Activated T-cell treated with anti-CD3 and anti-CD28 coated beads, Interleukin-2, amount 50 U/mL, for 1 hour (primary cell): Measurements from ENCODE around the gene TRIML2.
"Not testable (repeated sequence)": the region's sequence is repeated elsewhere in the genome, so short reads cannot be mapped to it uniquely, and the experiment has no call there.

Experiments
- DNase-seq: peaks from one replicate; pipeline ENCODE4 v3.0.0-alpha.2; 2020

The TRIML2 gene

DNA sequence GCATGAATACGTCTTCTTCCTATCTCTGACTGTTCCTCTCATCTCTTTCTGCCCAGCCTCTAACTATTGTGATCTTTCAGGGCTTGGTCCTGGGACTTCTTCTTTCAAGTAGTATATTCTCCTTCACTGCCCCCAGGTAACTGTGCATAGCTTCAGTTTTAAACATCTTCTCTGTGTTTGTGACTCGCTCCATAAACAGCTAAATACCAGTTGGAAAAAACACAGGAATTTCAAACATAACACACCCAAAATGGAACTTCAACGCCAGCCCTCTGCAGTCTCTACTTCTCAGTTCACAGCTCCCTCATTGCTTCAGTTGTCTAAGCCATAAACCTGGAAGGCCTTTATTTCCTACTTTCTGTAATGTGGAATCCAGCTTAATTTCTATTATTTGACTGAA is 16.6 kb downstream of the TRIML2 start:
- no peak for DNase-seq

DNA sequence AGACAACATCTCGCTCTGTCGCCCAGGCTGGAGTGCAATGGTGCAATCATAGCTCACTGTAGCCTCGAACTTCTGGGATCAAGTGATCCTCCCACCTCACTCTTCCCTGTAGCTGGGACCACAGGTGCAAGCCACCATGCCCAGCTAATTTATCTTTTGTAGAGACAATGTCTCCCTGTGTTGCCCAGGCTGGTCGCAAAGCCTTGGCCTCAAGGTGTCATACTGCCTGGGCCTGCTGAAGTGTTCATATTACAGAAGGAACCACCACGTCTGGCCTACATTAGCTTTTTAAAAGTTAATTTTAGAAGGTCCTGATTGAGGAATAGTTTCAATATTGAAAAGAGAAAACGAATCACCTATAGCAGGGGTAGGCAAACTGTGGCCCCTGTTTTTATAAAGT is 22.5 kb downstream of the TRIML2 start:
- DNase-seq = no peak

DNA sequence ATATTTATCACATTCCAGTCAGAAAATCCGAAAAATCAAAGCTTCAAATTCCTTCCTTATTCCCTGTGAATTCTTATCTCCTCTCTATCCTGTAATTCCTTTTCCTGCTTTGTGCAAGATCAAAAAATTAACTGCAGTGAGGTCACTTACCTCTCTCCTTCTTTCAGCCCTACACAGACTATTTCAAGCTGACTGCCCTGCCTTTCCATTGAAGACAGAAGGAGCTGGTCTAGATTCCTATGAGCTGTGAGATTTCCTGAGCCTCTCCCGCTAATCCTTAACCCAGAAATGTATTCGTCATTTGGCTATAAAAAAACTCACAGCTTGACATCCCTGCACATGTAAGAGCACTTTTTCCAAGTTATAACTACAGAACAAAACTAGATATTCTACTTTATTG is 26.6 kb downstream of the TRIML2 start:
- no peak for DNase-seq

DNA sequence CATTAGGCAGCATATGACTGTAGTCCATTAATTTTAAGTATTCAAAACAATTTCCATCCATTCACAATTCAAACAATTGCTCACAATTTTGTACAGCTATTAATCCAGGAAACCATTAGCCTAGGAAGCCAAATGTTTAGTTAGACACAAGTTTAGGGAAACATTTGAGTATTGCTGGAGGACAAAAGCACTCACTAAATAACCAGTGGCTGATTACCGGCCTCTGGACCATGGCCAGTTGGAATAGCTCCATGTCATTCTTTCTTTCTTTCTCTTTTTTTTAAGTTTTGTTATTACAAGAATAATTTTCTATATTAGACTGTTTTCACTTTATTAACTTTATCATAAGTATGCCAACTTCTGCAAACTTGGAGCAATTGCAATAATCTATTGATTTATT is 31.3 kb downstream of the TRIML2 start:
- DNase-seq = no peak

GRCh38 chr4:188076169-188076568 is 33.2 kb downstream of the TRIML2 start:
- DNase-seq = no peak

GRCh38 chr4:188061083-188061482 is 48.3 kb downstream of the TRIML2 start:
- no peak for DNase-seq

GRCh38 chr4:188053302-188053701 is 56.1 kb downstream of the TRIML2 start:
- DNase-seq = no peak

DNA sequence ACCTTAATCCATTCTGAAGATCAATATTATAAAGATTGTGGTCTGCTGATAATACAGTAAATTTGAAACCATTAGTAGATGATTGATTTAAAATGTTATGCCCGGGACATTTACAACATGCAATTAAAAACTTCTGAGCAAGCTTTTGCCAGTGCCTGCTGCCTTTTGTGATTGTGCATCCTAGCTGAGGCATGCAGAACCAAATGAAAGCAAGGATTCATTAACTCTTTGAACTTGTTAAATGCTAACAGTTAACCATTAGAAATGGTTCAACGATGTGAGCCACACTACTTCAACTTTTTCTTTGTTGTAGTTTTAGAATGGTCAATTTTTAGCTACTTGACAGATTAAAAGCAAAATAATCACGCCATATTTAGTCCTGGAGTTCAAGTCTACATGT is 62.7 kb downstream of the TRIML2 start:
- DNase-seq = no peak

DNA sequence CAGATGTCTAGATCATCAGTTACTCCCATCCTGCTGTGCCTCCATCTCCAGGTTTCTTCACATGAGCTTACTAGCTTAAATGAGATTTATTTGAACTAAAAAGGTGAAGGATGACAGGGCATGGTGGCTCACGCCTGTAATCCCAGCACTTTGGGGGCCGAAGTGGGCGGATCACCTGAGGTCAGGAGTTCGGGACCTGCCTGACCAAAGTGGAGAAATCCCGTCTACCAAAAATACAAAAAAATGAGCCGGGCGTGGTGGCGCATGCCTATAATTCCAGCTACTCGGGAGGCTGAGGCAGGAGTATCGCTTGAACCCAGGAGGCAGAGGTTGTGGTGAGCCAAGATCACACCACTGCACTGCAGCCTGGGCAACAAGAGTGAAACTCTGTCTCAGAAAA is 63.9 kb downstream of the TRIML2 start:
- DNase-seq = not testable (repeated sequence)

DNA sequence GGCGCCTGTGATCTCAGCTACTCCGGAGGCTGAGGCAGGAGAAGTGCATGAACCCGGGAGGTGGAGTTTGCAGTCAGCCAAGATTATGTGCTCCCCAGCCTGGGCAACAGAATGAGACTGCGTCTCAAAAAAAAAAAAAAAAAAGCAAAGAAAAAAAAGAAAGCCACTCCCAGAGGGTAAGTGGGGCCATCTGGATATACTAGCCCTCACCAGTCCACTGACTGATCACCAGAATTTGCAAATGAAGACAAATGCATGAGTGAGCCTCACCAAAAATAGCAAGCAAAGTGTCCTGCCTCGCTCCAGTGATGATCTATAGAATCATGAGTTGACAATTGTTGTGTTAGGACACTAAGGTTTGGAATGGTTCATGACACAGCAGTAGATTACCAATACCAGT is 66.2 kb downstream of the TRIML2 start:
- DNase-seq = no peak

DNA sequence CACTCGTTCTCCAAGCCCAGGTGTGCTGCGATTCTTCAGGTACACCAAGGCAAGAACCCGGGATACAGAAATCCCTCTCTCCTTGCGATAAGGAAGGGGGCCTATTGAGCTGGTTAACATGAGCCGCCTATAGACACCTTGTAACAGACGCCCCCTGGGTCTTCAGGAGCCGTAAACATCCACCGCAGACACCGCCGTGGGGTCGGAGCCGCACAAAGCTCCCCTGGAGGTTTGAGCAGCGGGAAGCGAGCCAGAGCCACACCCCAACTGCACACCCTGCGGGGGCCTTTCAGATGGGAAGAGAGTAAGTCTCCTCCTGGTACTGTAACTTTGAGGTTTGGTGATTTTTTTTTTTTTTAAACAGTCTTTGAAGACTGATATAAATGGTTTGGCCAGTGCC is 67.2 kb downstream of the TRIML2 start:
- no peak for DNase-seq

- DNase-seq = no peak
These were observed 67.7 kb downstream of the TRIML2 start for GRCh38 chr4:188041721-188042120.
